Karpas-422 (cell line): ENCODE data around the gene KRT6A. TPM values are rescaled to one million over a fixed set of nuclear protein-coding genes. Genes with fewer than 3 reads are reported as not detected.

Experiments used
- DNase-seq: peaks from one replicate; pipeline ENCODE4 v3.0.0-alpha.2; 2015
- H2AFZ ChIP-seq: fragments of 200-600 bp; sonication (generic); 2 replicates; pipeline ENCODE4 v1.6.1; 2014; ENCODE audit warnings: antibody characterized with exemption, low read length, mixed read lengths
- H3K27ac ChIP-seq: fragments of 200-600 bp; sonication (generic); 2 replicates; pipeline ENCODE4 v1.5.1; 2014; ENCODE audit warnings: mild to moderate bottlenecking, low read length, moderate library complexity
- H3K27me3 ChIP-seq: fragments of 200-600 bp; sonication (generic); 2 replicates; pipeline ENCODE4 v1.6.1; 2014; ENCODE audit warnings: low read length, mixed read lengths
- H3K36me3 ChIP-seq: fragments of 200-600 bp; sonication (generic); 2 replicates; pipeline ENCODE4 v1.6.1; 2014; ENCODE audit warnings: low read length, mixed read lengths; ENCODE audit not compliant: insufficient read depth
- H3K4me1 ChIP-seq: fragments of 200-600 bp; sonication (generic); 2 replicates; pipeline ENCODE4 v1.6.1; 2014; ENCODE audit warnings: mild to moderate bottlenecking, low read length, mixed read lengths
- H3K4me2 ChIP-seq: fragments of 200-600 bp; sonication (generic); 2 replicates; pipeline ENCODE4 v1.6.1; 2014; ENCODE audit warnings: low read length, low read depth, mild to moderate bottlenecking; ENCODE audit not compliant: poor library complexity, severe bottlenecking
- H3K4me3 ChIP-seq: fragments of 200-600 bp; sonication (generic); 2 replicates; pipeline ENCODE4 v1.5.1; 2014; ENCODE audit warnings: mild to moderate bottlenecking, antibody characterized with exemption, low read length, mixed read lengths
- H3K79me2 ChIP-seq: fragments of 200-600 bp; sonication (generic); 2 replicates; pipeline ENCODE4 v1.6.1; 2014; ENCODE audit warnings: mild to moderate bottlenecking, low read length, mixed read lengths
- H3K9ac ChIP-seq: fragments of 200-600 bp; sonication (generic); 2 replicates; pipeline ENCODE4 v1.6.0; 2014; ENCODE audit warnings: low read length
- H3K9me2 ChIP-seq: fragments of 200-600 bp; sonication (generic), shearing (Covaris generic); replicated peaks from 2 replicates; pipeline ENCODE4 v1.6.0; 2014; ENCODE audit warnings: mild to moderate bottlenecking, low read length, moderate library complexity; ENCODE audit not compliant: insufficient read depth
- H3K9me3 ChIP-seq: fragments of 300-700, 200-600 bp; sonication (generic); 2 replicates; pipeline ENCODE4 v1.6.1; 2014; ENCODE audit warnings: low read length, mixed read lengths
- H4K20me1 ChIP-seq: fragments of 200-600 bp; sonication (generic); 2 replicates; pipeline ENCODE4 v1.6.1; 2014; ENCODE audit warnings: mild to moderate bottlenecking, antibody characterized with exemption, low read length, low read depth; ENCODE audit not compliant: insufficient read depth
- total RNA-seq: library from RNA; depleted of rRNA; stranded (reverse); fragments of >200 nt; shearing (Covaris generic); gene quantifications from 2 replicates; pipeline ENCODE4 v1.2.3, GENCODE V29; 2014; ENCODE audit warnings: low replicate concordance

The KRT6A gene
- total RNA-seq, 1 experiment from 2014 or later: not detected

- Histone ChIP-seq H3K4me1 (peaks cover 11% of the 10 kb centered on the region), H3K9me3 (no peaks in the 10 kb centered on the region), H3K4me3 (no peak overlapping the region), H3K9ac (no peak overlapping the region), H3K27me3 (no peaks in the 10 kb centered on the region), H3K79me2 (no peaks in the 10 kb centered on the region), H2AFZ (no peak overlapping the region), H3K27ac (no peak overlapping the region), H3K9me2 (no peaks in the 10 kb centered on the region), H3K36me3 (no peaks in the 10 kb centered on the region), H3K4me2 (no peak overlapping the region), H4K20me1 (no peaks in the 10 kb centered on the region)
- DNase-seq: no peak
Measured at GRCh38 chr12:52522346-52523011, 29.4 kb upstream of the KRT6A start.

- Histone ChIP-seq H3K9me3 (no peaks in the 10 kb centered on the region), H3K27ac (no peak overlapping the region), H3K4me2 (no peak overlapping the region), H3K9ac (no peak overlapping the region), H3K27me3 (no peaks in the 10 kb centered on the region), H2AFZ (no peak overlapping the region), H3K4me3 (no peak overlapping the region), H3K4me1 (peaks cover 11% of the 10 kb centered on the region), H3K36me3 (no peaks in the 10 kb centered on the region), H3K79me2 (no peaks in the 10 kb centered on the region), H4K20me1 (no peaks in the 10 kb centered on the region), H3K9me2 (no peaks in the 10 kb centered on the region)
- DNase-seq: no peak
Measured at GRCh38 chr12:52521568-52522266, 28.7 kb upstream of the KRT6A start.

GRCh38 chr12:52521175-52521567, 28.1 kb upstream of the KRT6A start:
- no peaks in the 10 kb centered on the region for H3K79me2 ChIP-seq
- H3K9me3 ChIP-seq: no peaks in the 10 kb centered on the region
- no peaks in the 10 kb centered on the region for H3K27me3 ChIP-seq
- H3K4me2 ChIP-seq: no peak overlapping the region
- H3K4me1 ChIP-seq: peaks cover 11% of the 10 kb centered on the region
- no peaks in the 10 kb centered on the region for H4K20me1 ChIP-seq
- no peak for DNase-seq
- H2AFZ ChIP-seq: no peak overlapping the region
- no peaks in the 10 kb centered on the region for H3K9me2 ChIP-seq
- no peak overlapping the region for H3K27ac ChIP-seq
- no peak overlapping the region for H3K4me3 ChIP-seq
- no peak overlapping the region for H3K9ac ChIP-seq
- no peaks in the 10 kb centered on the region for H3K36me3 ChIP-seq

GRCh38 chr12:52519826-52520662, 27.0 kb upstream of the KRT6A start, which contains the start of gene KRT5:
KRT5 (minus strand) TSS chr12:52520394; CDS start chr12:52520296, 98 bp downstream.
- Histone ChIP-seq H3K27me3 (no peaks in the 10 kb centered on the region), H4K20me1 (no peaks in the 10 kb centered on the region), H3K9ac (no peak within 1 kb of the TSS), H2AFZ (no peak within 1 kb of the TSS), H3K36me3 (no peaks in the 10 kb centered on the region), H3K4me2 (no peak within 1 kb of the TSS), H3K27ac (no peak within 1 kb of the TSS), H3K9me3 (no peaks in the 10 kb centered on the region), H3K79me2 (no peaks in the 10 kb centered on the region), H3K4me3 (no peak within 1 kb of the TSS), H3K9me2 (no peaks in the 10 kb centered on the region), H3K4me1 (peaks cover 7% of the 10 kb centered on the region)
- DNase-seq: no peak

- Histone ChIP-seq H4K20me1 (no peaks in the 10 kb centered on the region), H3K9ac (no peak overlapping the region), H2AFZ (no peak overlapping the region), H3K27me3 (no peaks in the 10 kb centered on the region), H3K9me3 (no peaks in the 10 kb centered on the region), H3K27ac (no peak overlapping the region), H3K4me3 (no peak overlapping the region), H3K9me2 (no peaks in the 10 kb centered on the region), H3K79me2 (no peaks in the 10 kb centered on the region), H3K36me3 (no peaks in the 10 kb centered on the region), H3K4me2 (no peak overlapping the region), H3K4me1 (no peaks in the 10 kb centered on the region; the same call in 1 of the 2 replicates)
- no peak for DNase-seq
Measured at GRCh38 chr12:52519387-52519703, 26.3 kb upstream of the KRT6A start.

GRCh38 chr12:52518574-52519386, 25.7 kb upstream of the KRT6A start:
- Histone ChIP-seq H3K36me3 (no peaks in the 10 kb centered on the region), H3K9me3 (no peaks in the 10 kb centered on the region), H2AFZ (no peak overlapping the region), H3K4me3 (no peak overlapping the region), H3K9ac (no peak overlapping the region), H3K4me1 (no peaks in the 10 kb centered on the region), H3K9me2 (no peaks in the 10 kb centered on the region), H3K27ac (no peak overlapping the region), H3K27me3 (no peaks in the 10 kb centered on the region), H3K4me2 (no peak overlapping the region), H4K20me1 (no peaks in the 10 kb centered on the region), H3K79me2 (no peaks in the 10 kb centered on the region)
- no peak for DNase-seq

- Histone ChIP-seq H3K9me2 (no peaks in the 10 kb centered on the region), H3K36me3 (no peaks in the 10 kb centered on the region), H4K20me1 (no peaks in the 10 kb centered on the region), H3K4me3 (no peak overlapping the region), H3K79me2 (no peaks in the 10 kb centered on the region), H3K4me2 (no peak overlapping the region), H3K27me3 (no peaks in the 10 kb centered on the region), H2AFZ (no peak overlapping the region), H3K9ac (no peak overlapping the region), H3K9me3 (no peaks in the 10 kb centered on the region), H3K4me1 (no peaks in the 10 kb centered on the region), H3K27ac (no peak overlapping the region)
- DNase-seq: no peak
Measured at GRCh38 chr12:52517888-52518287, 24.8 kb upstream of the KRT6A start.
